HG03558 (cell line): Measurements from ENCODE around the gene NAA11.
"Not testable (repeated sequence)": the region's sequence is repeated elsewhere in the genome, so short reads cannot be mapped to it uniquely, and the experiment has no call there.

ENCODE experiments used
- ATAC-seq: cut with Tn5 transposase; IDR thresholded peaks from one replicate; pipeline ENCODE4 v1.9.1; 2021; ENCODE audit warnings: moderate number of reproducible peaks; ENCODE audit not compliant: unreplicated experiment; ENCODE audit errors: extremely low read depth

NAA11 gene

DNA sequence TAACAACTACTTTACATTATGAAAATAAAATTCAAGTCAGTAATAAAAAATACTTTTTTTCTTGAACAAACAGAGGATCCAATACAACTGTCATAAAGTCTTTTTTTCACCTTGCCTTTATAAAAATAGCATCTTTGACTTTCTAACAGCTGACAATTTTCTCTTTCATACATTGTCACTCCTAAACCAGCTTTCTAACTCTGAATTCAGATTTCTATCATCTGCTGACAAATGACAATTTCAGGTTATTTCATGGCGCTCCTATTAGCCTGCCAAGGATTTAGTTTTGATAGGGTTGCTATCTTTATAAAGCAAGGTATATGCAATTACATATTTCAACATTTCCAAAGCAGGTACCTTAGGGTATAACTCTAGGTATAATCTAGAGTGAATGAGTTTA, 14.6 kb downstream of the NAA11 start:
- ATAC-seq = no peak

DNA sequence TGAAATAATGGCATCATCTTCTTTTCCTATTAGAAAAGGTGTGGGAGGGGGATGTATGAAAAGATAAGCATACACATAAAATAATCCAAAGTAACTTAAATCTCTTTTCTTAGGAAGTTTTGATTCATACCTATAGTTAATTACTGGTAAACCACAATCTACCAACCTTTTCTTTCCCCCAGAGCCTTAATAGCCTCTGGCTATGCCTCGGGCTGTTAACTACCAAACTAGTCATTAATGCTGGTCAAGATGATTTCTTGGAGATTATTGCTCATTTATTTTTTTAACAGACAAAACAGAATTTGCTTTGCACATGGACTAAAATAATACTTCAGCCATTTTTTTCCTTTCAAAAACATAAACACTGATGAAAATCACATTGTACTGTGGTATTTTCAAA, 16.9 kb downstream of the NAA11 start:
- ATAC-seq = no peak

DNA sequence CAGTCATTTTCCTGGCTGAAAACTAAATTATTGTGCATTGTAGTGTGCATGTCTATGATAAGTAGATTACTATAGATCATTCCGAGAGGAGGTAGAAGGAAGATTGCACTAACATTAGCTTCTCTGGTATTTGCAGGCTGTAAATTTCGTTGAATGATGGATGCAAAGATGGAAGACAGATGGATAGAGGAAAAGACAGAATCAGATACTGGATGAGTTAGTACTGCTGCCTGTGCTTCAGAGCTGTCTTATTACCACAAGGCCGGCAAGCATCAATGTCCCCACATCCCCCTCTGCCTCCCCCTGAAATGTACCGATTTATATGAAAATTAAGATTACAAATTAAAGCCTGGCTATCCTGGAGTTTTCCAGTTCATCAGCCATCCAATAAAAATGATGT, 17.7 kb downstream of the NAA11 start:
- ATAC-seq = no peak

DNA sequence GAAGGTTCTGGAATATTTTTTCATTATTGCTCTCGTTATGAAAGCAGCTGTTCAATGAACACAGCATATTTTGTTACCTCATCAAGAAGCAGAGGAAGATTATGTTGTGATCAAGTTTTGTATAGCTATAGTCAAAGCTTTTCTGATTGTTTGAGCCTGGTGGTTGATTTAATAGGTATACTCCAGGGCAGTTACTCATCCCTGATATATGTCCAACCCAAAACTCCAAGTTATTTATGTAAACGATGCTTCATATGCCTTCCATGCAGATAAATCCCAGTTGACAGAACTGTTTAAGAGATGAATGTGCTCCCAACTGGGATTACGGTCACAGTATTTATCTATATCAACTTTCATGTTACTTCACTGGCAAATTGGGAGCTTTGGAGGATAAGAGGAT, 19.1 kb downstream of the NAA11 start:
- ATAC-seq = no peak

DNA sequence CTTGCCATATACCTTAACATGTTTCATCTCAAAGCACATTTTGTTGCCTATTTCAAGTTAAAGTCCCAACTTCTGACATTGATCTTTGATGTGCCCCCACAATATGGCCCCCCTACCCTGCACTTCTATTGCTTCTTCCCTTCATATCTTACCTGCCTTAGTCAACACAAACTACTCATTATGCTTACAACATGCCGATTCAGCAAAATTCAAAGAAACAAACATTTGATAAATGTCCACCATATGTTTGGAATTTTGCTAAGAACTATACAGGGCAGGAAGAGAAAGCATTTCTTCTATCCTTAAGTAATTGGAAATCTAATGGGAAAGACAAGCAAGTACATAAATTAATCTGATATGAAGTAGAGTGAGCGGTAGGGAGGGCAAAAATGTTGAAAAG, 25.6 kb downstream of the NAA11 start:
- ATAC-seq = no peak

DNA sequence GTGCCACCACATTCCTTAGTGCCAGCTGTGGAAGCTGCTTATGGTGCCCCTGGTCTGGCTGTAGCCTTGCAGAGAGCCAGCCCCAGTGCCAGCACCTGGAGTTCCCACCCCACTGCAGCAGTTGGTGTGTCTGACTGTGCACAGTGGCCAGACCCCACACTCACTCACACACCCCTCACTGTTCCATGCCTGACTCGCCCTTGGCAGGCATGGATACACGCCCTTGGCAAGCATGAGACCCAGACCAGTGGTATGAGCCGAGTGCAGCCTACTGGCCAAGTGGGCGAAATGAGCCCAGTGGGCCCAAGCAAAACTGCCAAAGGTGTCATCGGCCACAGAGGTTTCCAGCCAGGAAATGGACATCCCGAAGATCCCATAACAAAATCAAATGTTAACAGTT, 27.4 kb downstream of the NAA11 start:
- no peak for ATAC-seq

DNA sequence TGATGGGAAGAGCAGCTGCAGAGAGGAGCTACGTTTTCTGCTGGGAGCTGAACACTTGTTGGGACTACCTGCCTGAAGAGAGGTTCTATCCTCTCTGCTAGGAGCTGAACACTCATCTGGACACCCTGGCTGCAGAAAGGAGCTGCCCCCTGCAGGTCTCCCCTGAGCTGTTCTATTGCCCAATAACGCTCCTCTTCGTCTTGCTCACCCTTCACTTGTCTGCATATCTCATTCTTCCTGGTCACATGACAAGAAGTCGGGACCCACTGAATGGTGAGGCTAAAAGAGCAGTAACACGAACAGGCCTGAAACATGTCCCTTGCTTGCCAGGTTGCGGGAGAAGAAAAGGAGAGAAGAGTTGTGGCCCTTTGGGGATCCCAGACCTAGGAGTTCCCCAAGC, 27.8 kb downstream of the NAA11 start:
- no peak for ATAC-seq

DNA sequence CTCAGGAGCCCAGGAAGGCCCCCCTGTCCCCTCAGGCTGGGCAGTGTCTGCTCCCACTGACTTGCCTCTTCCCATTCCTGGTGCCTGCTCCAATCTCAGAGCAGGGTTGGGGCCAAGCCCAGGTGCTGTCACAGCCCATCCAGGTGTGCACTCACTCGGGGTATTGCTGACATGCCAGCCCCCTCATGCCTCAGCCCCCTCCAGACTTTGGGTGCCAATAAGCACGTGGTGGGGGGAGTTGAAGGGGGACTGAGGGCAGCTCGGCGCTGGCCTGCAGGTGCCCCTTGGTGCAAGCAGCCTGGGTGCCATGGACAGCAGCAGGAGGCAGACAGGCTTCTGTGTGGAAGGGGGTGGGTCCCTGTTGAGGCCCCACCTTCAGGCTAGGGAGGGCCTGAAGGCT, 28.4 kb downstream of the NAA11 start:
- no peak for ATAC-seq

DNA sequence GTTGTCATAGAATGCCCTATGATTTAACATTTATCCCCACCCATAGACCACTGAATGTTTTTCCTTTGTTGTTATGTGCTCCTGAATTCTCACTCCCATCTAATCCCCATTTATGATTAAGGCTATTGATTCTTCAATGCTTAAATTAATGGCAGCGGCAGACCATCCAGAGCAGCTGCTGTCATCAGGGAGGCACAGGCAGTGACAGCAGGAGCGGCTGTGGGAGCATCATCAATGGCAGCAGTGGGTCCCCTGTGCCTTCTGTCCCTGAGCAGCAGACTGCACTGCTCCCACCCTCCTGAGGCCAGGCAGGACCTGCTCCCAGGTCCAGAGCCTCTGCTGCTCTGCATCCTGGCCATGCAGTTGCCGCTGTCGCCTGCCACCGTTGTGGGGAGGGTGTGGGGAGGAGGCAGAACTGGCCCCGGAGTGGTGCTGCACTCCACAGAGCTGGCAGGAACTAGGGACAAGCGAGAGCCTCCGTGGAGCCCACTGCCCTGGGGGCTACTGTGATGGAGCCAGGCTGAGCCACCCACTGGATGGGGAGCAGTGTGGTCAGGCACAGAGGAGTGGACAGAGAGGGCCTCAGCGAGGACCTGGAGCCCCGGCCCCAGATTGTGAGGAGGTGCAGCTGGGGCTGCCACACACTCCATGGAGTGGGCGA, 29.0 kb downstream of the NAA11 start:
- ATAC-seq = no peak

DNA sequence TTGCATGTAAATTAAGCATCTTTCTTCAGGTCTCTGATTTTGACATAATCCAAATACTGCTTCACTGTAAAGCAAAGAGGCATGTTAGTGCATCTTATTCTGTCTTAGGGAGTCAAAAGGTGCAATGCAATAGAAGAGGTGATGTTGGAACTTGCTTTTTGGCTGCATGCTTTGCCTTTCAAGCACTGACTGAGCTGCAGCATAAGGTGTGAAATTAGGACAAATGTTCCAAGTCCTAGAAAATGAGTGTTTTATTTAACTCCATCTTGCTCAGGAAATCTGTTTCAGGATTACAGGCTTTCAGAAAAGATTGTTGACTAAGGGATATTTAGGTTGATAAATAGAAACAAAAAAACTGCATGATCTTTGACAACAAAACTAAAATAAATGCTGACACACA, 30.8 kb downstream of the NAA11 start:
- no peak for ATAC-seq

DNA sequence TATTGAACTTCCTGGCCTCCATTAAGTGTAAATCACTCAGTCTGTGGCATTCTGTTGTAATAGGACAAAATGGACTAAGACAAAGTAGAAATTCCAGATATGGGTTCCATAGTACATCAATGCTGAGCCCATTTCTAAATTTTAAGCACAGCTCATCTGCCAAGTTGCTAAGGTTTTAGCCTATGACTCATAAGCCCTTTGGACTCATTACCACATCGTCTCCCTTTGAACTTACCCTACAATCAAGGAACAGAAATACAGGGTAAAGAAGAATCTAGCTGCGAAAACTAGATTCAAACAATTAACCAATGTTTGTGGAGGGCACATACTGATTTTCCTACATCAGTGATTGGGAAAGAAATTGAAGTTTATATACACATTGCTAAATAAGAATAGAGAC, 31.8 kb downstream of the NAA11 start:
- ATAC-seq = no peak

DNA sequence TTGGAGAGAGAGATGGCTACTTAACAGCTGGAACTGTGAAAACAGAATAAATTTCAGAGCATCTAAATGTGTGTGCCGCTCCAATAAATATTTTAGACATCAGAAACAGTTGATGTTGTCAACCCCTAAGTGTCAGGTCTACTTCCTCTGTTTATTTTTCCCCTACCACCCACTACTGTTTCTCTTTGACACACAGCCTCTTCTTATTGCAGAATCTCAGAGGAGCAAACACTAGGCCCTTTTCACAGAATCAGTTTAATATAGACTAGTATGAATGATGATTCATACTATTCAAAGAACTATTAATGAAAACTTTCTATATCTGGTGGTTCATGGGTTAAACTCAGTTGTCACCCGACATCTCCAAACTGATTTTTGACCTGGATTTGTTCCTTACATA, 33.9 kb downstream of the NAA11 start:
- no peak for ATAC-seq

DNA sequence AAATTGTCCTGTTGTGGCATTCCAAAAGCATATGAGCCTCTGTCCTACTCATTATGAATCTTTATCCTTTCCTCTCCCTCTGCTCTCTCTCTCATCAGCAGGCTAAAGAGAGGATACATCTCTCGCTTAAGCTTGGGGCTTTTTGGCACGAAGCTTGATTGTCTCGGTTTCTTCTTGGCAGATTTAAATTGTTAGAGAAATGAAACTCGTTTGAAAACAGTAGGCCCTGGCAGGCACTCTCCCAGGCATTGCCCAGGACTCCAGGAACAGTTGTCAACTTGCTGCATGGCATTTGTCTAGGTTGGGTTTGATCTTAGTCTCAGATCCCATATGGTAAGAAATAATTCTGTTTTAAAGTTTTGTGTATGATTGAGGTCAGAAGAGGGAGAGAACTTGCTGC, 35.5 kb downstream of the NAA11 start:
- no peak for ATAC-seq

DNA sequence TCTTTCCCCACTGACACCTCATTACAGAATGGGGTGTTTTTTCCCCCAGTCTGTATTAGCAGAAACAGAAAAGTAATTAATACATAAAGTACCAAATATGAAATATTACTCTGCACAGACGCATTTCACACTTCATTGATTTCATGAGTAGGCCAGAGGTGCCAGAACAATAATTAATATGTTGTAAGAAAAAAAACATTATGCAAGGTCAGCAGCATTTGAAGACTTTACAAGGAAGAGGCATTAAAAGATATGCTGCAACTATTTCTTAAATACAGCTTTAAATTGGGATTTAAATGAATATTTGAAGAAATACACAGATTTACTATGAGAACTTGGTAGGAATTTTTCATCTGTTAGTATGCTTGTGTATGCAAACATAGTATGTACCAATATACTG, 37.7 kb downstream of the NAA11 start:
- no peak for ATAC-seq

DNA sequence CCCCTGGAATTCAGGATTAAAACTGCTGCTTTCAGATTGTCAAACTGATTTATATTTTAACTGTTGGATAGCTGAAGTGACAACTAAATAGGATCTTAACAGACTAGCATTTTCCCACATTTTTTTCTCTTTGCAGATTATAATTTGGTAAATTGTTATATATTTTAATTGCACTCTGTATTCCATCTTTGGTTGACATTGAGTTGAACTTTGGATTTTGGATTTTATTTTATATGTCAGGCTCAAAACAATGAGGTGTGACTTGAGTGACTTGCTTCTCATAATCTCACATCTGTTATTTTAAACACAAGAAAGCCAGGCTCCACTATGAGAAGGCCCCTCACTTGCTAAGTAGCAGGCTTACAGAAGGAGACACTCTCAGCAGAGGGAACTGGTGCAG, 38.1 kb downstream of the NAA11 start:
- ATAC-seq = no peak

DNA sequence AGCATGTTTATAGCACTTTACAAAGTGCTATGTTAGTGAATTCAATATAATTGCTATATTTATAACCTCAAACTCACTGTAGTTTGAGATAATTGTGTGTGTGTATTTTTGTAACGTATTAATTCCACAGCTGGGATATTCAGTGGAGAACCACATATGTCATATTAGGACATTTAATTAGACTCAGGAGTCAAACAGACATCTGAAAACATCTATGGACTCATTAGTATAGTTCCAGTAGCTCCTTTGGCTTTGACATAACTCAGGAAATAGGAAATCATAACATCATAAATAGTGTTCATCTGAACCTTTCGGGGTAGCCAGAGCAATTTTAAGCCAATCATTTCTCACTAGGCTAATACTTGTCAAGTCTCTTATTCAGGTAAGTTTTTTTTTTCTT, 38.8 kb downstream of the NAA11 start:
- ATAC-seq = no peak

DNA sequence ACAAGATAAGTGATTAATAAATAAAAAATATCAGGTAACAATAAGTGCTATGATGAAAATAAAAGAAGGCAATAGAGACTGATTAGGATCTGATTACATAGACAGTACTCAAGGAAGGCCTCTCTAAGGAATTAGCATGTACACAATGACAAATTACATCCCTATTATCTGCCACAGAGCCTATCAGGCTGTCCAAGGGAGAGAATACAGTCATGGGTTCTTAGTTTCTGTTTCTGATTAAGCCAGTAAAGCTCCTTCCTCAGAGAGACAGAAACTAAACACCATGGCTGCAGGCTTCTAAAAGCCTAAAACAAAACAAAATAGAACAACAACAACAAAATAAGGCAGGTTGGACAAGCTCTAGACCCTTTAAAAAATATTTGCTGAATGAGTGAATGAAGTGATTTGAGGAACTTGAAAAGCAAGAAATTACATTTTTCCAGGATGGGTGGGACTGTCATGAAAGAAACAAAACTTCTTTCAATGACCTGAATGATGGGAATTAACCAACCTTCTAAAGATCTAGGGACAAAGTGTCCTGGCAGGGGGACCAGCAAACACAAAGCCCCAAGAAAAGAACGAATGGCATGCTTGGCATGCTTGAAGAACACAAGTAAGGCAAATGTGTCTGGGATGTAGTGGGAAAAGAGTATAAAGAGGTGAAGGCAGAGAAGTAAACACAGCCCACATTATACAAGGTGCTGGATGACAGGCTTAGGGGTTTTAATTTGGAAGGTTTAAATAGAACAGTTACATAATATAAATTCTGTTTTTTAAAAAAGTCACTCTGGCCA, 44.1 kb downstream of the NAA11 start:
- no peak for ATAC-seq

DNA sequence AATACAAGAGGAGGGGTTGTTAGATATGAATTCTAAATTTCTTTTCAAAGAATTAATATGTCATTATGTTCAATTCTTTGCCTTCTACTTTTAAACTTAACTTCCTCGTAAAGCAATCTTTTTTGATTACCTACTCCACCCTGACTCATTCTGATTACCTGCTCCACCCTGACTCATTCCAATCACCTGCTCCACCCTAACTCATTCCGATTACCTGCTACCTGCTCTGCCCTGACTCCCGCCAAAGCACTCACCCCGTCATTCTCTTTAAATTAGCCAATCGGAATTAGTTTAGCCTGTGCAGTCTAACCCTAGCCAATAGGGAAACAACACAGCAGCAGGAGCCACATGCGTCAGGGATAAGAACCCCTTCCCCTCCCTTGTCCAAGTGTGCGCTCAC, 48.4 kb downstream of the NAA11 start:
- not testable (repeated sequence) for ATAC-seq

DNA sequence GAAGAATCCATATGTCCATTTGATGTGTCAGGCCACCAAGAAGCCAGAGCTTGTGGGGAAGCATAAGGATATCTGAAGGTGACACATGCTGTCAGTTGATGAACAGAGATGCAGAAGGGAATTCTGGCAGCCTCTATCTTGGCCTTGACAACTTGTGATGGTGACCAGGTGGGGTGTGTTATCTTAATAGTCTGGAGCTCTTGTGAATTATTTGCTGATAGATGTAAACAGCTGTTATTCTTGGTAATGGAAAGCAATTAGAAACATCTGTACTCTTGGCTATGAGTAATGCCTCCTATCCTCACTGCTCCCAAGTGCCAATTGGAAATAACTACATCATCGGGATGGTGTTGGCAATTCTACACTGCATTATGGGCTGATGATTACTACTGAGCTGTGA, 51.9 kb downstream of the NAA11 start:
- ATAC-seq = no peak

DNA sequence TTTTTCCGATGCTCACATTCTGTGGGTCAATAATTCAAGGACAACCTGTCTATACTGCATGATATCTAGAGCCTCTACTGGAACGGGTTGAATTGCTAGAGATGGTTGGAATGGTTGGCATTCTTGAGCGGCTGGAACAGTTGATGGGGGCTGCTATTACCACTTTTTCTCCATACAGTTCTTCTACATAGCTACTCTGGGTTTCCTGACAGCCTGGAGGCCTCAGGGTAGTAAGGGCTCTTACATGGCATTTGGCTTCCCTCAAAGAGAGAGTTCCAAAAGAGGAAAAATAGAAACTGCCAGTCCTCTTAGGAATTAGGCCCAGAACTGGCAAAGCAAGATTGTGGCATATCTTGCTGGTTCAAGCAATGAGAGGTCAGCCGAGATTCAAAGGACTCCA, 53.1 kb downstream of the NAA11 start:
- ATAC-seq = no peak

DNA sequence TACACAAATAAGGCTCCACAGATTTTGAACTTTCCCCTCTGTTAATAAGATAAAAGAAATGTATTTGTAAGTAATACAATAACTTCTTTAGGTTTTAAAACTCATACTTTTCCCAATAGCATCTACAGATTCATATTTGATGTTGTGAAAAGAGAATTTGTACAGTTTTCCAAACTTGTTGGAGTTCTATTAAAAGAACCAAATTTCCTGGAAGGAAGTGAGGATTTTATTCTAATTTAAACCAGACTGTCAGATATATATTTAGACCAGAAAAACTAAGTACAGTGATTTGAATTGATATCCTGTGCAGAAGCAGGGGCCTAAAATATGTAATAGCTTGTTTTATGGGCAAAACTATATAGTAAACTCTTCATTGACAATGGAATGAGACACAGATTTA, 53.7 kb downstream of the NAA11 start:
- no peak for ATAC-seq

DNA sequence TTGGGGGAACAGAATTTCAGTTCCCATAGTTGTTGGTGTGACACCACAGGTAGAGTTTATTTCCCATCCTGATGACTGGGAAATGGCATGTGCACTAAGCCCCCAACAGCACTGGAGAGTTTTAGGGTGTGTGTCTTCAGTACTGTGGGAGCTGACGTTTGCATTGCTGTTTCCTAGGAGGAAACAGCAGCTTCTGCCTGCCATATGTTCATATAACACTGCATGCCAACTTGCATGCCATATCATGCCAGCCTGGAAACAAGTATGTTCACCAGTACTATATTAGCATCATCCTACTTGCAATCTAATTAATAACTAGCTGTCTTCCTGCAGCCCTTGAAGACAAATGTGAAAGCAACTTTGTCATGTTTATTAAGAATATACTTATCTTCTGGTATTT, 58.2 kb downstream of the NAA11 start:
- ATAC-seq = no peak
